Measurements from ENCODE around the gene RORB. TPM values are rescaled to one million over a fixed set of nuclear protein-coding genes. Genes with fewer than 3 reads are reported as not detected.

Gene RORB
- polyA plus RNA-seq, 3 donors = not detected

GRCh38 chr9:74721696-74722660, 224.8 kb downstream of the RORB start:
- H3K4me1 Mint-ChIP-seq = no peaks in the 10 kb centered on the region
- intact Hi-C loops (cut with micrococcal nuclease) = no loop called here
- Histone ChIP-seq H3K4me2 (replicated peaks; ENCODE audit: extremely low read depth, low read length, poor library complexity, severe bottlenecking) (no peak overlapping the region), H3K9me3 (replicated peaks in 1 of 2; ENCODE audit: control insufficient read depth in 1 of 2, insufficient read depth in 1 of 2, low read length in 2 of 2) (no peaks in the 10 kb centered on the region), H3K4me3 (replicated peaks in 1 of 3; ENCODE audit: low read depth in 2 of 3, low read length in 3 of 3) (no peak overlapping the region), H3K79me2 (ENCODE audit: insufficient read depth, low read length) (no peaks in the 10 kb centered on the region), H2AFZ (ENCODE audit: insufficient read depth, low read depth, low read length, poor library complexity, severe bottlenecking) (no peak overlapping the region), H3K36me3 (replicated peaks in 1 of 2; ENCODE audit: control insufficient read depth in 1 of 2, insufficient read depth in 2 of 2, low read length in 2 of 2) (no peaks in the 10 kb centered on the region), H4K20me1 (ENCODE audit: insufficient read depth, low read length) (no peaks in the 10 kb centered on the region), H3K9ac (ENCODE audit: insufficient read depth, low read length, poor library complexity, severe bottlenecking) (no peak overlapping the region), H3K27ac (ENCODE audit: low read depth in 1 of 2, low read length in 2 of 2) (no peak overlapping the region), H3K27me3 (ENCODE audit: control insufficient read depth in 2 of 2, insufficient read depth in 2 of 2, low read length in 2 of 2) (no peaks in the 10 kb centered on the region), H3K4me1 (ENCODE audit: control insufficient read depth in 1 of 2, insufficient read depth in 2 of 2, low read length in 2 of 2) (no peaks in the 10 kb centered on the region)
- H3K27me3 Mint-ChIP-seq (ENCODE audit: low read depth in 3 of 3) = peaks cover 0 to 3% (median 0%) of the 10 kb centered on the region in 3 donors
- no peaks in the 10 kb centered on the region for H3K36me3 Mint-ChIP-seq
- no peak for TF ChIP-seq CTCF (IDR thresholded peaks at IDR 0.05)
- WGBS (ENCODE audit: insufficient coverage) = 62% methylated on average over 2 of the region's 5 CpGs
- no peak for DNase-seq
- no peak overlapping the region for H3K27ac Mint-ChIP-seq
- H3K4me3 Mint-ChIP-seq = no peak overlapping the region
- peaks cover 0 to 6% (median 2%) of the 10 kb centered on the region in 7 donors for H3K9me3 Mint-ChIP-seq

GRCh38 chr9:74724317-74724716, 227.2 kb downstream of the RORB start:
- Histone ChIP-seq H2AFZ (ENCODE audit: insufficient read depth, low read depth, low read length, poor library complexity, severe bottlenecking) (no peak overlapping the region), H3K4me2 (replicated peaks; ENCODE audit: extremely low read depth, low read length, poor library complexity, severe bottlenecking) (no peak overlapping the region), H3K36me3 (replicated peaks in 1 of 2; ENCODE audit: control insufficient read depth in 1 of 2, insufficient read depth in 2 of 2, low read length in 2 of 2) (no peaks in the 10 kb centered on the region), H3K27ac (ENCODE audit: low read depth in 1 of 2, low read length in 2 of 2) (no peak overlapping the region), H3K9me3 (replicated peaks in 1 of 2; ENCODE audit: control insufficient read depth in 1 of 2, insufficient read depth in 1 of 2, low read length in 2 of 2) (no peaks in the 10 kb centered on the region), H3K27me3 (ENCODE audit: control insufficient read depth in 2 of 2, insufficient read depth in 2 of 2, low read length in 2 of 2) (no peaks in the 10 kb centered on the region), H3K4me3 (replicated peaks in 1 of 3; ENCODE audit: low read depth in 2 of 3, low read length in 3 of 3) (no peak overlapping the region), H3K4me1 (ENCODE audit: control insufficient read depth in 1 of 2, insufficient read depth in 2 of 2, low read length in 2 of 2) (no peaks in the 10 kb centered on the region), H4K20me1 (ENCODE audit: insufficient read depth, low read length) (no peaks in the 10 kb centered on the region), H3K9ac (ENCODE audit: insufficient read depth, low read length, poor library complexity, severe bottlenecking) (no peak overlapping the region), H3K79me2 (ENCODE audit: insufficient read depth, low read length) (no peaks in the 10 kb centered on the region)
- Mint-ChIP-seq H3K27me3 (ENCODE audit: low read depth in 3 of 3) (peaks cover 0 to 5% (median 0%) of the 10 kb centered on the region in 3 donors), H3K4me1 (no peaks in the 10 kb centered on the region), H3K36me3 (no peaks in the 10 kb centered on the region), H3K9me3 (peaks cover 0 to 6% (median 2%) of the 10 kb centered on the region in 7 donors), H3K27ac (no peak overlapping the region), H3K4me3 (no peak overlapping the region)
- 74% methylated on average over 2 of the region's 5 CpGs for WGBS (ENCODE audit: insufficient coverage)
- intact Hi-C loops (cut with micrococcal nuclease) = no loop called here
- no peak for DNase-seq
- no peak for TF ChIP-seq CTCF (IDR thresholded peaks at IDR 0.05)
